GM23248 (cell line): ENCODE results near the gene CNTN4.

ENCODE experiments used
- EZH2 ChIP-seq: fragments of 200-600 bp; sonication (generic); IDR thresholded peaks from 2 replicates; pipeline ENCODE4 v1.6.1; 2018; ENCODE audit warnings: antibody characterized with exemption, mild to moderate bottlenecking; ENCODE audit not compliant: insufficient read depth, poor library complexity, severe bottlenecking
- EZH2phosphoT487 ChIP-seq: fragments of 200-600 bp; sonication (generic); IDR thresholded peaks from 2 replicates; pipeline ENCODE4 v1.6.1; 2018; ENCODE audit warnings: antibody characterized with exemption, moderate library complexity, mild to moderate bottlenecking, low read depth; ENCODE audit not compliant: insufficient read depth

DNA sequence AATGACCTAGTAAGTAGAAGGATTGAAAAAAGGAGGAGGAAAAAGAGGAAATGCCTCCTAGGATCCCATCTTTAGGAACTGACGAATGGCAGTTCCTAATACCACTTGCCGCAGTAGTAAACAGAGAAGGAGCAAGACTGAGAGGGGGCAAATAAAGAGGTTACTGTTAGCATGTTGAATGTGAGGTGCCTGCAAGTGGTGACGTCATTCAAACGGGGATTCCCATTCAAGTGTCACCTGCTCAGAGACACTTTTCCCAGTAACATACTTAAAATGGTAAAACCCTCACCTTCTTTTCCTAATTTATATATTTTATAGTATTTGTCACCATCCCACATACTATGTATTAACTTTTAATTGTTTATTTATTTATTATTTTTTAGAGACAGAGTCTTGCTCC is 832.6 kb downstream of the CNTN4 start:
- TF ChIP-seq EZH2phosphoT487 (no peak), EZH2 (no peak)
